Fibroblast of villous mesenchyme (primary cell): ENCODE measurements around the gene BCKDHA. TPM values are rescaled to one million over a fixed set of nuclear protein-coding genes. Genes with fewer than 3 reads are reported as not detected.
"Not testable (repeated sequence)": the region's sequence is repeated elsewhere in the genome, so short reads cannot be mapped to it uniquely, and the experiment has no call there.

Experiments
- DNase-seq: peaks from one replicate; pipeline ENCODE4 v3.0.0-alpha.2; 2010; ENCODE audit warnings: low read depth
- H3K4me3 ChIP-seq: 2 replicates; pipeline ENCODE4 v1.5.1; 2011; ENCODE audit warnings: low read depth, mild to moderate bottlenecking, low read length
- total RNA-seq: library from RNA; depleted of rRNA; stranded (reverse); fragments of >200 nt; gene quantifications from 2 replicates; pipeline ENCODE4 v1.2.3, GENCODE V29; 2012
- TF ChIP-seq, protein P1 (sequence below): IDR thresholded peaks from 2 replicates; pipeline ENCODE4 v1.5.1; 2012; ENCODE audit warnings: low read depth, mild to moderate bottlenecking, low read length; ENCODE audit not compliant: insufficient read depth

Gene BCKDHA
- total RNA-seq, 1 donor = 21.2 TPM

DNA sequence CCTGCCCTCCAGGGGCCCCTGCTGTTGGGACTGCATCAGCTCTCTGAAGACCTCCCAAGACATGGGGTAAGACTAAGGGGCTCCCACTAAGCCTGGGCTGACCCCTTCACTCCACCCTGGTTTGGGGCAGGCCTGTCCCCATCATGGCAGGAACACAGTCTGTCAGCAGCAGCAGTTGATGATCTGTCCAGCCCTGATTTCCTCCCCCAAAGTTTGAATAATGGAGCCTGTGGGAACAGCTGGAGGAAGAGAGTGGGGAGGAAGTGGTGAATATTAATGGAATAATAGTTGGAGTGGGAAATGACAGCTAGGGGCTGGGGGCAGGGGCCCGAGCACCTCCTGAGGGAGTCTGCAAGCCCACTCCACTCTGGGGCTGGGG is 30.9 kb downstream of the BCKDHA start:
- peak overlapping the region; percentile 61 for H3K4me3 ChIP-seq
- TF ChIP-seq, protein P1, sequence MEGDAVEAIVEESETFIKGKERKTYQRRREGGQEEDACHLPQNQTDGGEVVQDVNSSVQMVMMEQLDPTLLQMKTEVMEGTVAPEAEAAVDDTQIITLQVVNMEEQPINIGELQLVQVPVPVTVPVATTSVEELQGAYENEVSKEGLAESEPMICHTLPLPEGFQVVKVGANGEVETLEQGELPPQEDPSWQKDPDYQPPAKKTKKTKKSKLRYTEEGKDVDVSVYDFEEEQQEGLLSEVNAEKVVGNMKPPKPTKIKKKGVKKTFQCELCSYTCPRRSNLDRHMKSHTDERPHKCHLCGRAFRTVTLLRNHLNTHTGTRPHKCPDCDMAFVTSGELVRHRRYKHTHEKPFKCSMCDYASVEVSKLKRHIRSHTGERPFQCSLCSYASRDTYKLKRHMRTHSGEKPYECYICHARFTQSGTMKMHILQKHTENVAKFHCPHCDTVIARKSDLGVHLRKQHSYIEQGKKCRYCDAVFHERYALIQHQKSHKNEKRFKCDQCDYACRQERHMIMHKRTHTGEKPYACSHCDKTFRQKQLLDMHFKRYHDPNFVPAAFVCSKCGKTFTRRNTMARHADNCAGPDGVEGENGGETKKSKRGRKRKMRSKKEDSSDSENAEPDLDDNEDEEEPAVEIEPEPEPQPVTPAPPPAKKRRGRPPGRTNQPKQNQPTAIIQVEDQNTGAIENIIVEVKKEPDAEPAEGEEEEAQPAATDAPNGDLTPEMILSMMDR = no peak
- DNase-seq = no peak

GRCh38 chr19:41430922-41431321 is 33.3 kb downstream of the BCKDHA start:
- TF ChIP-seq, protein P1 = no peak
- H3K4me3 ChIP-seq = no peak overlapping the region
- DNase-seq = no peak

DNA sequence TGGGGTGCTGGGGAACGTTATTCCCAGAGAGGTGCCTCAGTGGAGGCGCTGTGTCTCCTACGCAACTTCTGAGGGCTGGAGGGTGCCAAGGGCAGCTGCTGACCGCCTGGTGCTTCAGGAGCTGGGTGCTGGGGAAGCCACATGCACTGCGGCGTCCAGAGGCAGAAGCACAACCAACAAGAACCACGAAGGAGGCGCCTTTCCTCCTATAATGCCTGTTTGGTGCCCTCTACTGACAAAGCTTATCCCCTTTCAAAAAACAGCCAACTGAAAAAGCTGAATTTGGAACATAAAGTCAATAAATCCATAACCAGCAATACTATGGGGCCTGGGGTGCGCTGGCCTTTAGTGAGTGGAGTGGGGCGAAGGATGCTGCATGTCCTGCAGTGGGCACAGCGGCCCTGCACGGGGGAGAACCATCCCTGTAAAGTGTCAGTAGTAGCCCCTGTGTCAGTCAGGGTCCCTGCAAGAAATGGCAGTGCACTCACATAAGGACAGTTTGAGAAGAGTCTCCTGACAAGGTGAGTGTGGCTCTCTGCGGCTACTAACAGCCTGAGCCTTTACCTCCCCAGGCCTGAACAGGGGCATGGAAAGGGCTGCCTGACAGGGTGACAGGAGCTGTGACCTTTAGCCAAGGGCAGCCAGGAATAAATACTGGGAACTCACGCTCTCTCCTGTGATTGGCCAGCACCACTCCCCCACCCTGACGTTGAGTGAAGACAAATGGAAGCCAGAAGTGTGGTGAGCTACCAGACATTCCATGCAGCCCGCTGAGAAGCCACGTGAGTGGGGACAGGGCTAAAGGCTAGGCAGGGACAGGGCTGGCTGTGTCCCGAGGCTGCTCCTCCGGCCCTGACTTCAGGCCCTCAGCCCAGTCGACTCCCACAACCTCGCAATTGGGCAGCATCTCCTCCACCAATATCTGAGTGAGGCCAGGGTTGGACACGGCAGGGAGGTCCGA is 34.1 kb downstream of the BCKDHA start:
- no peak overlapping the region for H3K4me3 ChIP-seq
- TF ChIP-seq, protein P1 = peak; percentile 42
- peak; percentile 48 for DNase-seq

GRCh38 chr19:41433171-41433570 is 35.6 kb downstream of the BCKDHA start:
- no peak overlapping the region for H3K4me3 ChIP-seq
- TF ChIP-seq, protein P1 = no peak
- DNase-seq = no peak

- TF ChIP-seq, protein P1 = no peak
Measured at GRCh38 chr19:41434450-41434849, 36.8 kb downstream of the BCKDHA start.

DNA sequence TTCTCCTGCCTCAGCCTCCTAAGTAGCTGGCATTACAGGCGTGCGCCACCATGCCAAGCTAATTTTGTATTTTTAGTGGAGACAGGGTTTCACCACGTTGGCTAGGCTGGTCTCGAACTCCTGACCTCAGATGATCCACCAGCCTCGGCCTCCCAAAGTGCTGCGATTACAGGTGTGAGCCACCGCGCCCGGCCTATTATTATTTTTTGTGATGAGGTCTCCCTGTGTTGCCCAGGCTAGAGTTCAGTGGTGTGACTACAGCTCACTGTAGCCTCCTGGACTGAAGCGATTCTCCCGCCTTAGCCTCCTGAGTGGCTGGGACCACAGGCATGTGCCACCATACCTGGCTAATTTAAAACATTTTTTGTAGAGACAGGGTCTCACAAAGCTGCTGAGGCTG is 37.8 kb downstream of the BCKDHA start:
- DNase-seq, H3K4me3 ChIP-seq: not testable (repeated sequence)

More at GRCh38 chr19:41434450-41434849, 36.8 kb downstream of the BCKDHA start:
- H3K4me3 ChIP-seq = no peak overlapping the region
- DNase-seq = no peak

DNA sequence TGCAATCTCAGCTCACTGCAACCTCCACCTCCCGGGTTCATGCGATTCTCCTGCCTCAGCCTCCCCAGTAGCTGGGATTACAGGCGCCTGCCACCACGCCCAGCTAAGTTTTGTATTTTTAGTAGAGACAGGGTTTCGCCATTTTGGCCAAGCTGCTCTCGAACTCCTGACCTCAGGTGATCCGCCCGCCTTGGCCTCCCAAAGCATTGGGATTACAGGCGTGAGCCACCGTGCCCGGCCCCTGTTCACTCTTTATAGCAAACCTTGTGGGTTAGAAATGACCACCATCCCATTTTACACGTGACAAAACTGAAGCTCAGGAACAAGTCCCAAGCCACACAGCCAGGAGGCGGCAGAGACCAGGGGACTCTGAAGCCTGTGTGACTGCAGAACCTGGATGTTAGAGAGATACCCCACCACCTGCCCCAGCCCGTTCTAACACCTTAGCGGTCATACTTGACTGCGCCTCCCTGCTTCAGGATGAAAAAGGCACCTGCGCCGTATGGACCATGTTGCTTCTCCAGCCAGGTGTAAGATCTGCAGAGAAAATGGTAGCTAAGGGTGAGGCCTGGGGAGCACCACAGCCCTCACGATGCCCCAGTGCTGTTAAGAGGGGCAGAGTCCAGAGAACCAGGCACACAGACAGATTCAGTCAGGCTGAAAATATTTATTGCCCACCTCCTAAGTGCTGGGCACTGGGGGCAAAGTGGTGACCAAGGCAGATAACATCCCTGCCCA is 38.5 kb downstream of the BCKDHA start:
- no peak for DNase-seq
- no peak overlapping the region for H3K4me3 ChIP-seq
- TF ChIP-seq, protein P1 = no peak
